GM06990 (cell line): ENCODE measurements around the gene CRTC1.

Source experiments
- DNase-seq: peaks from one replicate; pipeline ENCODE4 v3.0.0-alpha.2; 2011; ENCODE audit not compliant: insufficient read length; ENCODE audit errors: extremely low read depth
- H3K27me3 ChIP-seq: replicated peaks from 2 replicates; pipeline ENCODE4 v1.6.0; 2011; ENCODE audit warnings: low read length; ENCODE audit not compliant: control insufficient read depth, insufficient read depth
- H3K36me3 ChIP-seq: 2 replicates; pipeline ENCODE4 v1.5.1; 2011; ENCODE audit warnings: low read length; ENCODE audit not compliant: control insufficient read depth, insufficient read depth
- H3K4me3 ChIP-seq: replicated peaks from 2 replicates; pipeline ENCODE4 v1.5.1; 2011; ENCODE audit warnings: low read depth, mild to moderate bottlenecking, control low read depth, low read length
- TF ChIP-seq, protein P1 (sequence below): IDR thresholded peaks from 2 replicates; pipeline ENCODE4 v1.5.1; 2011; ENCODE audit warnings: low read length, control low read depth, mild to moderate bottlenecking, inconsistent platforms; ENCODE audit not compliant: insufficient read depth, poor library complexity, severe bottlenecking

The CRTC1 gene

GRCh38 chr19:18749362-18750231 lies 66.1 kb downstream of the CRTC1 start:
- no peak for DNase-seq
- Histone ChIP-seq H3K27me3 (no peaks in the 10 kb centered on the region), H3K4me3 (no peak overlapping the region), H3K36me3 (no peaks in the 10 kb centered on the region)
- TF ChIP-seq, protein P1, sequence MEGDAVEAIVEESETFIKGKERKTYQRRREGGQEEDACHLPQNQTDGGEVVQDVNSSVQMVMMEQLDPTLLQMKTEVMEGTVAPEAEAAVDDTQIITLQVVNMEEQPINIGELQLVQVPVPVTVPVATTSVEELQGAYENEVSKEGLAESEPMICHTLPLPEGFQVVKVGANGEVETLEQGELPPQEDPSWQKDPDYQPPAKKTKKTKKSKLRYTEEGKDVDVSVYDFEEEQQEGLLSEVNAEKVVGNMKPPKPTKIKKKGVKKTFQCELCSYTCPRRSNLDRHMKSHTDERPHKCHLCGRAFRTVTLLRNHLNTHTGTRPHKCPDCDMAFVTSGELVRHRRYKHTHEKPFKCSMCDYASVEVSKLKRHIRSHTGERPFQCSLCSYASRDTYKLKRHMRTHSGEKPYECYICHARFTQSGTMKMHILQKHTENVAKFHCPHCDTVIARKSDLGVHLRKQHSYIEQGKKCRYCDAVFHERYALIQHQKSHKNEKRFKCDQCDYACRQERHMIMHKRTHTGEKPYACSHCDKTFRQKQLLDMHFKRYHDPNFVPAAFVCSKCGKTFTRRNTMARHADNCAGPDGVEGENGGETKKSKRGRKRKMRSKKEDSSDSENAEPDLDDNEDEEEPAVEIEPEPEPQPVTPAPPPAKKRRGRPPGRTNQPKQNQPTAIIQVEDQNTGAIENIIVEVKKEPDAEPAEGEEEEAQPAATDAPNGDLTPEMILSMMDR: no peak

DNA sequence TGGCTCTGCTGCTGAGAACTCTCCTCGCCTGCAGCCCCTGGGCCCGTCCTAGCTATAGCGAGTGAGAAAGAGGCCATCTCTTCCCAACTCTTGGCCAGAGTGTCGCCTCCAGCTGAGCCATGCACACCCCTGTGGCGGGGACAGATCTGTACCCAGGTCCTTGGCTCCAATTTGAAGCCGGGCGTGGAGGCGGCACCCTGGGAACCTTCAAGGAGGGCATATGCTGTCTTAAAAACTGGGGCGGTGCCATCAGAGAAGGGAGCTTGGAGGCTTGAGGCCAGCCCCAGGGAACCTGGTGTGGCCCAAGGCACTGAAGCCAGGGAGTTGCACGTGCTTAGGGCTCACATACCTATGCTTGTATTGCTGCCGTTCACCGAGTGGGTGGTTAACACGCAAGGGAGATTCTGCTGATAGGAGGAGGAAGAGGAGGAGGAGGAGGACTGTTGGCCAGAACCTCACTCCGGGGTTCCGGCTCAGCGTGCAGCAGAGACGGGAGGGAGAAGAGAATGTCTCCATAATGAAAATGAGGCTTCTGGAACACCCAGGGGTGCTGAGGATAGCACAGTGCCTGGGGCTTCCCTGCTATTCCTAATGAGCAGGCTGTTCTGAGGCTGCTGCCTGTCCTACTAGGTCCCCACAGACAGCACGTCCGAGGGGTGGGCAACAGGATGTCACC lies 67.0 kb downstream of the CRTC1 start:
- Histone ChIP-seq H3K4me3 (no peak overlapping the region), H3K36me3 (no peaks in the 10 kb centered on the region), H3K27me3 (no peaks in the 10 kb centered on the region)
- no peak for DNase-seq
- TF ChIP-seq, protein P1: no peak

DNA sequence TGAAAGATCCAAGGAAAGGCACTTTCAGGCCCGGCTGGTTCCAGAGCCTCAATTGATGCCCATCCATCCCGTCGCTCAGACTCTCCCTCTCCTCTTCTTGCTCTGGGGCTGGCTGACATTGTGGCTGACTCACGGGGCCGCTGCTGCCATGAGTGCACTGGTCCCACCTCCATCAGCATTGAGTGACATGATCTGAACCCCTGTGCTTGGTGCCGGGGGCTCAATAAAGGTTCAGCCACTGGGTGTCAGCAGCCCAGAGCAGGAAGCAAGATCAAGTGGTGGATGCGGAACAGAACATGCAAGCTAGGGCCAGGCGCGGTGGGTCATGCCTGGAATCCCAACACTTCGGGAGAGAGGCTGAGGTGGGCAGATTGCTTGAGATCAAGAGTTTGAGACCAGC lies 68.1 kb downstream of the CRTC1 start:
- Histone ChIP-seq H3K4me3 (no peak overlapping the region), H3K27me3 (no peaks in the 10 kb centered on the region), H3K36me3 (no peaks in the 10 kb centered on the region)
- TF ChIP-seq, protein P1: no peak
- DNase-seq: no peak

GRCh38 chr19:18754501-18754900 lies 71.0 kb downstream of the CRTC1 start:
- Histone ChIP-seq H3K4me3 (no peak overlapping the region), H3K36me3 (no peaks in the 10 kb centered on the region), H3K27me3 (no peaks in the 10 kb centered on the region)
- TF ChIP-seq, protein P1: no peak
- no peak for DNase-seq

- no peak overlapping the region for H3K4me3 ChIP-seq
- no peak for DNase-seq
Observed at GRCh38 chr19:18756896-18757295, 73.4 kb downstream of the CRTC1 start.

More at GRCh38 chr19:18756896-18757295, 73.4 kb downstream of the CRTC1 start:
- Histone ChIP-seq H3K36me3 (no peaks in the 10 kb centered on the region), H3K27me3 (no peaks in the 10 kb centered on the region)
- TF ChIP-seq, protein P1: no peak
